IMR-90 (cell line): ENCODE data around the gene TMEM170B. TPM values are rescaled to one million over a fixed set of nuclear protein-coding genes. Genes with fewer than 3 reads are reported as not detected.
A peak's percentile ranks its signal among the peaks of the same experiment; 100 is the strongest.

Experiments
- ATAC-seq: fragments of 200-7000 bp; cut with Tn5 transposase; 2 replicates; pipeline ENCODE4 v1.9.1; 2020; ENCODE audit warnings: low read depth, mild to moderate bottlenecking, moderate library complexity
- BruUV-seq: library from RNA; stranded (reverse); fragments of 400-500 nt; replicated peaks from 2 replicates; lab custom pipeline; 2021; lab: Mats Ljungman, UMichigan
- CTCF ChIA-PET: fragments of 300-600 bp; formaldehyde crosslinking; extraction: SDS; loops from one replicate; lab custom pipeline; 2021; ENCODE audit warnings: antibody characterized with exemption; lab: Yijun Ruan, JAX
- POLR2A ChIA-PET: fragments of 300-600 bp; sonication (Branson Sonifier 250); formaldehyde crosslinking; loops from one replicate; lab custom pipeline; 2022; ENCODE audit warnings: antibody characterized with exemption; ENCODE audit not compliant: unreplicated experiment; lab: Charles Lee
- DNase-seq: peaks from one replicate; pipeline ENCODE4 v3.0.0; 2013
- H2AFZ ChIP-seq: replicated peaks from 2 replicates; pipeline ENCODE3; 2013; ENCODE audit warnings: low read length, mild to moderate bottlenecking; ENCODE audit not compliant: poor library complexity
- H2AK5ac ChIP-seq: 2 replicates; pipeline ENCODE4 v1.6.1; 2013; ENCODE audit warnings: low read depth, low read length, inconsistent platforms
- H2AK9ac ChIP-seq: replicated peaks from 2 replicates; pipeline ENCODE3; 2013; ENCODE audit warnings: mild to moderate bottlenecking, low read depth, low read length, moderate library complexity; ENCODE audit not compliant: poor library complexity
- H2BK120ac ChIP-seq: 2 replicates; pipeline ENCODE4 v1.6.1; 2013; ENCODE audit warnings: low read depth, low read length, inconsistent platforms
- H2BK15ac ChIP-seq: 3 replicates; pipeline ENCODE4 v1.6.1; 2013; ENCODE audit warnings: low read depth, low read length, inconsistent platforms
- H2BK20ac ChIP-seq: 2 replicates; pipeline ENCODE4 v1.6.1; 2013; ENCODE audit warnings: low read depth, mild to moderate bottlenecking, inconsistent platforms, low read length, moderate library complexity
- H2BK5ac ChIP-seq: 2 replicates; pipeline ENCODE4 v1.6.1; 2013; ENCODE audit warnings: mild to moderate bottlenecking, low read depth, low read length, inconsistent platforms; ENCODE audit not compliant: poor library complexity, severe bottlenecking
- H3K14ac ChIP-seq: replicated peaks from 2 replicates; pipeline ENCODE4 v1.6.1; 2013; ENCODE audit warnings: low read depth, low read length, inconsistent platforms
- H3K18ac ChIP-seq: 2 replicates; pipeline ENCODE4 v1.6.1; 2013; ENCODE audit warnings: low read depth, low read length, control low read depth
- H3K23ac ChIP-seq: 2 replicates; pipeline ENCODE4 v1.6.1; 2013; ENCODE audit warnings: low read depth, low read length, inconsistent platforms
- H3K27ac ChIP-seq: 2 replicates; pipeline ENCODE4 v1.5.1; 2013; ENCODE audit warnings: mild to moderate bottlenecking, control low read depth, low read length; ENCODE audit not compliant: insufficient read depth
- H3K27me3 ChIP-seq: 2 replicates; pipeline ENCODE4 v1.6.1; 2013; ENCODE audit warnings: low read length; ENCODE audit not compliant: control insufficient read depth, insufficient read depth
- H3K36me3 ChIP-seq: 2 replicates; pipeline ENCODE4 v1.6.1; 2013; ENCODE audit warnings: low read length, mixed read lengths; ENCODE audit not compliant: control insufficient read depth, insufficient read depth
- H3K4ac ChIP-seq: 2 replicates; pipeline ENCODE4 v1.6.1; 2013; ENCODE audit warnings: low read depth, low read length, inconsistent platforms
- H3K4me1 ChIP-seq: 2 replicates; pipeline ENCODE4 v1.6.1; 2013; ENCODE audit warnings: low read length, mixed read lengths; ENCODE audit not compliant: control insufficient read depth, insufficient read depth
- H3K4me2 ChIP-seq: 2 replicates; pipeline ENCODE4 v1.6.1; 2013; ENCODE audit warnings: low read depth, mild to moderate bottlenecking, control low read depth, low read length, moderate library complexity
- H3K4me3 ChIP-seq: 2 replicates; pipeline ENCODE4 v1.5.1; 2013; ENCODE audit warnings: low read depth, mild to moderate bottlenecking, control low read depth, low read length, moderate library complexity; ENCODE audit not compliant: insufficient read depth
- H3K56ac ChIP-seq: 2 replicates; pipeline ENCODE4 v1.6.1; 2013; ENCODE audit warnings: low read length, inconsistent platforms; ENCODE audit not compliant: insufficient read depth; ENCODE audit errors: extremely low read depth
- H3K79me1 ChIP-seq, 2 experiments: 2 replicates each; pipeline ENCODE4 v1.6.1; 2013; ENCODE audit warnings: low read length in 2 of 2, inconsistent platforms in 1 of 2, low read depth in 1 of 2
- H3K9ac ChIP-seq: 2 replicates; pipeline ENCODE4 v1.6.1; 2013; ENCODE audit warnings: low read depth, low read length, control low read depth
- H3K9me1 ChIP-seq: 2 replicates; pipeline ENCODE4 v1.6.1; 2013; ENCODE audit warnings: low read length, inconsistent platforms; ENCODE audit not compliant: insufficient read depth
- H3K9me3 ChIP-seq: 2 replicates; pipeline ENCODE4 v1.6.1; 2013; ENCODE audit warnings: low read length; ENCODE audit not compliant: control insufficient read depth, insufficient read depth
- H4K20me1 ChIP-seq: 2 replicates; pipeline ENCODE4 v1.6.1; 2013; ENCODE audit warnings: low read length, inconsistent platforms; ENCODE audit not compliant: insufficient read depth
- H4K5ac ChIP-seq: 2 replicates; pipeline ENCODE4 v1.6.1; 2013; ENCODE audit warnings: mild to moderate bottlenecking, low read depth, low read length, control low read depth
- H4K8ac ChIP-seq, 2 experiments: 2 replicates each; pipeline ENCODE4 v1.6.1; 2013; ENCODE audit warnings: low read depth in 2 of 2, low read length in 2 of 2, control low read depth in 1 of 2, inconsistent platforms in 1 of 2
- H4K91ac ChIP-seq: 2 replicates; pipeline ENCODE4 v1.6.1; 2013; ENCODE audit warnings: low read depth, low read length, inconsistent platforms; ENCODE audit not compliant: insufficient read depth
- BHLHE40 ChIP-seq: fragments of 150-350 bp; IDR thresholded peaks from 2 replicates; pipeline ENCODE4 v1.6.1; 2016; ENCODE audit warnings: mild to moderate bottlenecking, low read depth, low read length
- CEBPB ChIP-seq: IDR thresholded peaks from 2 replicates; pipeline ENCODE4 v1.6.1; 2012; ENCODE audit warnings: low read depth, low read length, improper control_type of control experiment
- CHD1 ChIP-seq: IDR thresholded peaks from 2 replicates; pipeline ENCODE4 v1.6.1; 2012; ENCODE audit warnings: low read depth, low read length, improper control_type of control experiment
- CTCF ChIP-seq: conservative IDR thresholded peaks from 2 replicates; pipeline ENCODE4 v1.5.1; 2012; ENCODE audit warnings: mild to moderate bottlenecking, low read depth, low read length, improper control_type of control experiment
- ELK1 ChIP-seq: fragments of 150-350 bp; IDR thresholded peaks from 2 replicates; pipeline ENCODE4 v1.6.1; 2016; ENCODE audit warnings: low read depth, mild to moderate bottlenecking, low read length, moderate library complexity, borderline replicate concordance
- FOS ChIP-seq: fragments of 150-350 bp; IDR thresholded peaks from 2 replicates; pipeline ENCODE4 v1.6.1; 2016; ENCODE audit warnings: low read depth, low read length
- MAFK ChIP-seq: IDR thresholded peaks from 2 replicates; pipeline ENCODE4 v1.6.1; 2012; ENCODE audit warnings: low read depth, low read length, improper control_type of control experiment
- MAZ ChIP-seq: IDR thresholded peaks from 2 replicates; pipeline ENCODE4 v1.6.1; 2012; ENCODE audit warnings: low read depth, mild to moderate bottlenecking, low read length, improper control_type of control experiment, moderate library complexity, borderline replicate concordance
- MXI1 ChIP-seq: IDR thresholded peaks from 2 replicates; pipeline ENCODE4 v1.6.1; 2012; ENCODE audit warnings: low read depth, mild to moderate bottlenecking, low read length, moderate library complexity, borderline replicate concordance
- NFE2L2 ChIP-seq: fragments of 150-350 bp; IDR thresholded peaks from 2 replicates; pipeline ENCODE4 v1.6.1; 2016; ENCODE audit warnings: low read depth, mild to moderate bottlenecking, low read length
- POLR2A ChIP-seq: IDR thresholded peaks from 2 replicates; pipeline ENCODE4 v1.6.1; 2012; ENCODE audit warnings: mild to moderate bottlenecking, low read depth, low read length
- RAD21 ChIP-seq: IDR thresholded peaks from 2 replicates; pipeline ENCODE4 v1.6.1; 2012; ENCODE audit warnings: low read length, improper control_type of control experiment
- RCOR1 ChIP-seq: IDR thresholded peaks from 2 replicates; pipeline ENCODE4 v1.6.1; 2012; ENCODE audit warnings: mild to moderate bottlenecking, low read length, improper control_type of control experiment; ENCODE audit not compliant: insufficient replicate concordance
- RFX5 ChIP-seq: IDR thresholded peaks from 2 replicates; pipeline ENCODE4 v1.8.0; 2012; ENCODE audit warnings: low read depth, mild to moderate bottlenecking, low read length, moderate library complexity
- SMC3 ChIP-seq: fragments of 150-350 bp; IDR thresholded peaks from 2 replicates; pipeline ENCODE4 v1.6.1; 2016; ENCODE audit warnings: low read depth, mild to moderate bottlenecking, antibody characterized with exemption, low read length, moderate library complexity
- USF2 ChIP-seq: fragments of 150-350 bp; IDR thresholded peaks from 2 replicates; pipeline ENCODE4 v1.6.1; 2017; ENCODE audit warnings: mild to moderate bottlenecking, antibody characterized with exemption, low read length, low read depth
- WGBS, 2 experiments: methylation state at CpG; one replicate each; pipeline versions ENCODE4 v1.1.5 to v1.1.7; 2013; ENCODE audit warnings: missing lambda C conversion rate in 2 of 2; ENCODE audit not compliant: insufficient read length in 1 of 2; ENCODE audit errors: extremely low coverage in 2 of 2; 5-methylcytosine and 5-hydroxymethylcytosine counted together
- dilution Hi-C: fragments of 300-500 bp; cut with HindIII; formaldehyde crosslinking; loops from one replicate; pipeline ENCODE4 v1.14.3; 2018; ENCODE audit warnings: low sequenced_read_pairs; ENCODE audit not compliant: unreplicated experiment
- in situ Hi-C: fragments of 300-500 bp; cut with MboI; formaldehyde crosslinking; loops from 3 replicates; pipeline ENCODE4 v1.14.3; 2019; ENCODE audit warnings: low sequenced_read_pairs, inconsistent platforms, mixed read lengths
- intact Hi-C: fragments of 100-400 bp; cut with micrococcal nuclease; formaldehyde crosslinking; loops from 2 replicates; pipeline ENCODE4 v1.10.0; 2022
- polyA plus RNA-seq, 3 experiments: library from polyadenylated mRNA; depleted of rRNA; stranded (reverse); fragments of >200 nt; gene quantifications; 2 replicates each; pipeline ENCODE4 v1.2.3, GENCODE V29; 2012; ENCODE audit warnings: low replicate concordance in 1 of 3
- total RNA-seq: library from RNA; depleted of rRNA; stranded (reverse); fragments of >200 nt; gene quantifications from 2 replicates; pipeline ENCODE4 v1.2.3, GENCODE V29; 2012

The TMEM170B gene
- total and polyA plus RNA-seq, 2 of the 4 experiments (the other 2 are of a cell fraction) = 0.10 to 0.18 TPM

- no peaks in the 10 kb centered on the region for H3K4me1 ChIP-seq
- WGBS, 2 experiments = no CpG with 5 or more reads among the region's 8 CpGs
- H2AFZ ChIP-seq = no peak overlapping the region
- POLR2A ChIA-PET = no interaction called here
- H3K56ac ChIP-seq = no peak overlapping the region
- intact Hi-C loops (no loop called here), in situ Hi-C loops (no loop called here), dilution Hi-C loops (no loop called here)
- no peak overlapping the region for H2BK15ac ChIP-seq
- no peak overlapping the region for H3K23ac ChIP-seq
- H3K79me1 ChIP-seq = no peaks in the 10 kb centered on the region
- no peak overlapping the region for H4K5ac ChIP-seq
- DNase-seq (no peak), ATAC-seq (no peak)
- no peak overlapping the region for H2BK120ac ChIP-seq
- H3K27me3 ChIP-seq = peaks cover 18% of the 10 kb centered on the region
- no peaks in the 10 kb centered on the region for H3K36me3 ChIP-seq
- BruUV-seq = no TSS peak
- TF ChIP-seq NFE2L2 = no peak
- TF ChIP-seq ELK1 = no peak
- TF ChIP-seq RAD21 = no peak
- TF ChIP-seq POLR2A = no peak
- TF ChIP-seq MAFK = no peak
- TF ChIP-seq CHD1 = no peak
- no peak for TF ChIP-seq FOS
- no peak for TF ChIP-seq RFX5
- TF ChIP-seq CEBPB = no peak
- no peak for TF ChIP-seq CTCF
- TF ChIP-seq USF2 = no peak
- no peak for TF ChIP-seq SMC3
- no peak for TF ChIP-seq MXI1
- no peak for TF ChIP-seq BHLHE40
- TF ChIP-seq RCOR1 = no peak
- TF ChIP-seq MAZ = no peak
- no peaks in the 10 kb centered on the region for H4K20me1 ChIP-seq
- H3K9me3 ChIP-seq = no peaks in the 10 kb centered on the region
- H3K4me2 ChIP-seq = peak overlapping the region; percentile 87; the same call in 1 of the 2 replicates
- H4K91ac ChIP-seq = no peak overlapping the region
- H3K9me1 ChIP-seq = no peaks in the 10 kb centered on the region
- H2AK5ac ChIP-seq = no peak overlapping the region
- H2AK9ac ChIP-seq = no peak overlapping the region
- no peak overlapping the region for H2BK5ac ChIP-seq
- H3K27ac ChIP-seq = no peak overlapping the region
- no peak overlapping the region; the same call in 1 of the 2 replicates for H3K4me3 ChIP-seq
- H3K9ac ChIP-seq = no peak overlapping the region
- no peak overlapping the region for H3K14ac ChIP-seq
- H3K18ac ChIP-seq = no peak overlapping the region
- CTCF ChIA-PET = no interaction called here
- H4K8ac ChIP-seq = no peak overlapping the region
- H3K4ac ChIP-seq = no peak overlapping the region
- H2BK20ac ChIP-seq = no peak overlapping the region
Measured at GRCh38 chr6:11538819-11539468, 1.4 kb downstream of the TMEM170B start.
